HEK293 (cell line): ENCODE measurements around the gene LBX2.

Experiments used
- CTCF ChIA-PET: fragments of 350-600 bp; formaldehyde crosslinking; extraction: SDS; loops from one replicate; lab custom pipeline; 2021; ENCODE audit warnings: antibody characterized with exemption; lab: Yijun Ruan, JAX
- POLR2A ChIA-PET: fragments of 300-600 bp; formaldehyde crosslinking; extraction: SDS; loops from one replicate; lab custom pipeline; 2020; ENCODE audit warnings: antibody characterized with exemption, inconsistent platforms; lab: Yijun Ruan, JAX
- H3K27ac ChIP-seq: fragments of 200-500 bp; sonication (Bioruptor generic); 2 replicates; pipeline ENCODE4 v1.5.1; 2014; ENCODE audit warnings: low read depth, low read length, control low read depth, inconsistent platforms; ENCODE audit errors: extremely low read depth
- H3K36me3 ChIP-seq, 2 experiments: fragments of 200-500 bp in 1 of 2; sonication (Bioruptor generic) in 1 of 2; 1 replicate in 1 of 2; 2 replicates in 1 of 2; pipeline ENCODE4 v1.5.1; 2014 to 2017; ENCODE audit warnings: inconsistent platforms in 2 of 2, low read length in 2 of 2; ENCODE audit not compliant: control insufficient read depth in 2 of 2, insufficient read depth in 1 of 2
- H3K4me1 ChIP-seq: fragments of 200-500 bp; sonication (Bioruptor generic); 2 replicates; pipeline ENCODE4 v1.5.1; 2014; ENCODE audit warnings: mild to moderate bottlenecking, low read length, inconsistent platforms; ENCODE audit not compliant: control insufficient read depth, insufficient read depth
- H3K4me3 ChIP-seq: 2 replicates; pipeline ENCODE4 v1.5.1; 2011; ENCODE audit warnings: low read depth, mild to moderate bottlenecking, control low read depth, low read length, moderate library complexity
- H3K9me3 ChIP-seq: fragments of 200-500 bp; sonication (Bioruptor generic); 2 replicates; pipeline ENCODE4 v1.5.1; 2014; ENCODE audit warnings: low read depth, low read length, inconsistent platforms; ENCODE audit not compliant: control insufficient read depth, insufficient read depth
- BCL11A ChIP-seq: fragments of 450-650 bp; formaldehyde crosslinking; IDR thresholded peaks from 2 replicates; pipeline ENCODE4 v1.5.1; 2016; ENCODE audit warnings: low read depth, missing biosample characterization, missing genetic modification characterization
- IKZF3 ChIP-seq: fragments of 450-650 bp; IDR thresholded peaks from 2 replicates; pipeline ENCODE4 v1.5.0; 2018; ENCODE audit warnings: missing biosample characterization, mild to moderate bottlenecking, missing genetic modification characterization, moderate library complexity
- OVOL3 ChIP-seq: fragments of 450-650 bp; formaldehyde crosslinking; IDR thresholded peaks from 2 replicates; pipeline ENCODE4 v1.5.1; 2016; ENCODE audit warnings: missing biosample characterization, missing genetic modification characterization
- SALL2 ChIP-seq: fragments of 450-650 bp; formaldehyde crosslinking; IDR thresholded peaks from 2 replicates; pipeline ENCODE4 v1.5.0; 2017; ENCODE audit warnings: missing biosample characterization, mild to moderate bottlenecking, missing genetic modification characterization, borderline replicate concordance
- ZNF138 ChIP-seq: fragments of 450-650 bp; formaldehyde crosslinking; IDR thresholded peaks from 2 replicates; pipeline ENCODE4 v1.5.1; 2016; ENCODE audit warnings: missing biosample characterization, missing genetic modification characterization, borderline replicate concordance
- ZNF146 ChIP-seq: fragments of 450-650 bp; formaldehyde crosslinking; IDR thresholded peaks from 2 replicates; pipeline ENCODE4 v1.5.1; 2016; ENCODE audit warnings: missing biosample characterization, missing genetic modification characterization
- ZNF169 ChIP-seq: fragments of 450-650 bp; formaldehyde crosslinking; IDR thresholded peaks from 2 replicates; pipeline ENCODE4 v1.5.1; 2016; ENCODE audit warnings: missing biosample characterization, missing genetic modification characterization
- ZNF223 ChIP-seq: fragments of 450-650 bp; formaldehyde crosslinking; IDR thresholded peaks from 2 replicates; pipeline ENCODE4 v1.5.1; 2016; ENCODE audit warnings: missing biosample characterization, missing genetic modification characterization
- ZNF239 ChIP-seq: fragments of 450-650 bp; formaldehyde crosslinking; IDR thresholded peaks from 2 replicates; pipeline ENCODE4 v1.5.1; 2016; ENCODE audit warnings: missing biosample characterization, missing genetic modification characterization
- ZNF24 ChIP-seq: fragments of 450-650 bp; formaldehyde crosslinking; IDR thresholded peaks from 2 replicates; pipeline ENCODE4 v1.5.1; 2016; ENCODE audit warnings: missing biosample characterization, missing genetic modification characterization
- ZNF248 ChIP-seq: fragments of 450-650 bp; formaldehyde crosslinking; IDR thresholded peaks from 2 replicates; pipeline ENCODE4 v1.5.1; 2017; ENCODE audit warnings: missing biosample characterization, missing genetic modification characterization
- ZNF501 ChIP-seq: fragments of 450-650 bp; formaldehyde crosslinking; IDR thresholded peaks from 2 replicates; pipeline ENCODE4 v1.5.1; 2016; ENCODE audit warnings: missing biosample characterization, missing genetic modification characterization
- ZNF654 ChIP-seq: fragments of 450-650 bp; formaldehyde crosslinking; IDR thresholded peaks from 2 replicates; pipeline ENCODE4 v1.5.1; 2016; ENCODE audit warnings: low read depth, missing biosample characterization, missing genetic modification characterization
- ZNF664 ChIP-seq: fragments of 450-650 bp; formaldehyde crosslinking; IDR thresholded peaks from 2 replicates; pipeline ENCODE4 v1.5.1; 2016; ENCODE audit warnings: missing biosample characterization, missing genetic modification characterization
- ZNF768 ChIP-seq: fragments of 450-650 bp; formaldehyde crosslinking; IDR thresholded peaks from 2 replicates; pipeline ENCODE4 v1.5.1; 2018; ENCODE audit warnings: missing biosample characterization, mild to moderate bottlenecking, missing genetic modification characterization
- ZNF830 ChIP-seq: fragments of 450-650 bp; IDR thresholded peaks from 2 replicates; pipeline ENCODE4 v1.5.0; 2018; ENCODE audit warnings: missing biosample characterization, missing genetic modification characterization, low read depth, mild to moderate bottlenecking, moderate library complexity
- TF ChIP-seq, protein P1 (sequence below): fragments of 450-650 bp; formaldehyde crosslinking; IDR thresholded peaks from 2 replicates; pipeline ENCODE4 v1.5.1; 2016; ENCODE audit warnings: missing biosample characterization, missing genetic modification characterization
- TF ChIP-seq, protein P2 (sequence below): fragments of 450-650 bp; formaldehyde crosslinking; IDR thresholded peaks from 2 replicates; pipeline ENCODE4 v1.5.1; 2016; ENCODE audit warnings: missing biosample characterization, missing genetic modification characterization
- TF ChIP-seq, protein P3 (sequence below): fragments of 450-650 bp; formaldehyde crosslinking; IDR thresholded peaks from 2 replicates; pipeline ENCODE4 v1.5.1; 2016; ENCODE audit warnings: missing biosample characterization, missing genetic modification characterization
- TF ChIP-seq, protein P4 (sequence below): fragments of 450-650 bp; formaldehyde crosslinking; IDR thresholded peaks from 2 replicates; pipeline ENCODE4 v1.5.1; 2016; ENCODE audit warnings: missing biosample characterization, missing genetic modification characterization

The LBX2 gene

DNA sequence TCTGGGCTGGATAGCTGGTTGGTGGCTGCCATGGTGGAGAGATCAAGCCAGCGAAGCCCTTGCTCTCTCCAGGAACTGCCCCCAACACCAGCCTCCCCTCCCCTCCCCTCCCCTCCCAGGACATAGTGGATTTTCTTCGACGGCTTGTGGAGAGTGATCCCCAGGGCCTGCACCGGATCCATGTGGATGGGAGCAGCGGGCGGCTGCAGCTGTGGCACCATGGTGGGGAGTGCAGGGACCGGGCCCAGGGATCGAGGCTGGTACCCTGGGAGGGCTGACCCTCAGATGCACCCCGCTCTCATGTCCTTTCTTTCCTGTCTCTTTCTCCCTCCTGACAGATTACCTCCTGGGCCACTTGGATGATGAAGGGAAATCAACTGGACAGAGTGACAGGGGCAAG lies 9.5 kb downstream of the LBX2 start (continued):
- TF ChIP-seq ZNF138 (tag by site-specific recombination) (no peak), ZNF664 (no peak), ZNF239 (tag by site-specific recombination) (no peak), ZNF501 (no peak), ZNF830 (tag by site-specific recombination) (no peak), BCL11A (no peak), IKZF3 (no peak)
- TF ChIP-seq, protein P1, sequence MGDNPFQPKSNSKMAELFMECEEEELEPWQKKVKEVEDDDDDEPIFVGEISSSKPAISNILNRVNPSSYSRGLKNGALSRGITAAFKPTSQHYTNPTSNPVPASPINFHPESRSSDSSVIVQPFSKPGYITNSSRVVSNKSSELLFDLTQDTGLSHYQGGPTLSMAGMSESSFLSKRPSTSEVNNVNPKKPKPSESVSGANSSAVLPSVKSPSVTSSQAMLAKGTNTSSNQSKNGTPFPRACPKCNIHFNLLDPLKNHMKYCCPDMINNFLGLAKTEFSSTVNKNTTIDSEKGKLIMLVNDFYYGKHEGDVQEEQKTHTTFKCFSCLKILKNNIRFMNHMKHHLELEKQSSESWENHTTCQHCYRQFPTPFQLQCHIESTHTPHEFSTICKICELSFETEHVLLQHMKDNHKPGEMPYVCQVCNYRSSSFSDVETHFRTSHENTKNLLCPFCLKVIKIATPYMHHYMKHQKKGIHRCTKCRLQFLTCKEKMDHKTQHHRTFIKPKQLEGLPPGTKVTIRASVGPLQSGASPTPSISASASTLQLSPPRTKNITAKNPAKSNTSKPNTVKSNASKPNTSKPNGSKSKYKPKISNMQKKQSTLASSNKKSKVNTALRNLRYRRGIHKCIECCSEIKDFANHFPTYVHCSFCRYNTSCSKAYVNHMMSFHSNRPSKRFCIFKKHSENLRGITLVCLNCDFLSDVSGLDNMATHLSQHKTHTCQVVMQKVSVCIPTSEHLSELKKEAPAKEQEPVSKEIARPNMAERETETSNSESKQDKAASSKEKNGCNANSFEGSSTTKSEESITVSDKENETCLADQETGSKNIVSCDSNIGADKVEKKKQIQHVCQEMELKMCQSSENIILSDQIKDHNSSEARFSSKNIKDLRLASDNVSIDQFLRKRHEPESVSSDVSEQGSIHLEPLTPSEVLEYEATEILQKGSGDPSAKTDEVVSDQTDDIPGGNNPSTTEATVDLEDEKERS, result no peak

DNA sequence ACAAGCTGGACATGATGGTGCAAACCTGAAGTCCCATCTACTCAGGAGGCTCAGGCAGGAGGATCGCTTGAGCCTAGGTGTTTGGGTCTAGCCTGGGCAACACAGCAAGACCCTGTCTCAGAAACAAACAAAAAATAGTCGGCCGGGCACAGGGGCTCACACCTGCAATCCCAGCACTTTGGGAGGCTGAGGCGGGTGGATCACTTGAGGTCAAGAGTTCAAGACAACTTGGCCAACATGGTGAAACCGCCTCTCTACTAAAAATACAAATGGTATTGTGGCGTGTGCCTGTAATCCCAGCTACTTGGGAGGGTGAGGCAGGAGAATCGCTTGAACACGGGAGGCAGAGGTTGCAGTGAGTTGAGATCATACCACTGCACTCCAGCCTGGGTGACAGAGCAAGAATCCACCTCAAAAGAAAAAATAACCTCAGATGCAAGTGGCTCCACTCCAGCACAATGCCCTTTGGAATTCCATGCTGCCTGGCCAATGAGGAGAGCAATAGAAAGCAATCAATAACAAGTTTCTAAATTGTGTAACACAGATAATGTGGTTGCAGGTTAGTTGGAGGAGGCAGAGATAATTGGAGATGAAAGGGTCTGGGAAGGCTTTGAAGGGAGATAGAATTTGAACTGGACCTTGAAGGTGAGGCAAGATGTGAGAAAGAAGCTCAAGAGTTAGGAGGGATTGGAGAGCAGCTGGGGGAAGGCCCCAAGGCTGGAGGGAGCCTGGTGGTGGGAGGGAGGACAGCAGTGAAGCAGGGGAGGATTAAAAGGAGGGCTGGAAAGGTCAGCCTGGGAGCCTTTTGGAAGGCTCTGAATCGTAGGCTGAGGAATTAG lies 10.5 kb downstream of the LBX2 start:
- ChIA-PET POLR2A (interaction anchor here (1.5 kb wide), 1 partner anchor 49 kb away, joined by 3 read pairs; no protein-coding TSS in a partner anchor), CTCF (interaction anchor here (1.2 to 1.5 kb wide), 2 partner anchors 15 to 99 kb away, joined by 3 read pairs; no protein-coding TSS in a partner anchor)
- Histone ChIP-seq H3K4me1 (no peaks in the 10 kb centered on the region), H3K27ac (no peak overlapping the region), H3K9me3 (no peaks in the 10 kb centered on the region), H3K4me3 (no peak overlapping the region), H3K36me3 (peaks cover 17 to 69% of the 10 kb centered on the region in 2 experiments; a peak in 2 of 3 replicates)
- TF ChIP-seq ZNF768 (tag by site-specific recombination) (no peak), OVOL3 (no peak), ZNF146 (tag by site-specific recombination) (no peak)
- TF ChIP-seq, protein P2, sequence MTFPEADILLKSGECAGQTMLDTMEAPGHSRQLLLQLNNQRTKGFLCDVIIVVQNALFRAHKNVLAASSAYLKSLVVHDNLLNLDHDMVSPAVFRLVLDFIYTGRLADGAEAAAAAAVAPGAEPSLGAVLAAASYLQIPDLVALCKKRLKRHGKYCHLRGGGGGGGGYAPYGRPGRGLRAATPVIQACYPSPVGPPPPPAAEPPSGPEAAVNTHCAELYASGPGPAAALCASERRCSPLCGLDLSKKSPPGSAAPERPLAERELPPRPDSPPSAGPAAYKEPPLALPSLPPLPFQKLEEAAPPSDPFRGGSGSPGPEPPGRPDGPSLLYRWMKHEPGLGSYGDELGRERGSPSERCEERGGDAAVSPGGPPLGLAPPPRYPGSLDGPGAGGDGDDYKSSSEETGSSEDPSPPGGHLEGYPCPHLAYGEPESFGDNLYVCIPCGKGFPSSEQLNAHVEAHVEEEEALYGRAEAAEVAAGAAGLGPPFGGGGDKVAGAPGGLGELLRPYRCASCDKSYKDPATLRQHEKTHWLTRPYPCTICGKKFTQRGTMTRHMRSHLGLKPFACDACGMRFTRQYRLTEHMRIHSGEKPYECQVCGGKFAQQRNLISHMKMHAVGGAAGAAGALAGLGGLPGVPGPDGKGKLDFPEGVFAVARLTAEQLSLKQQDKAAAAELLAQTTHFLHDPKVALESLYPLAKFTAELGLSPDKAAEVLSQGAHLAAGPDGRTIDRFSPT (tag by site-specific recombination), result no peak

DNA sequence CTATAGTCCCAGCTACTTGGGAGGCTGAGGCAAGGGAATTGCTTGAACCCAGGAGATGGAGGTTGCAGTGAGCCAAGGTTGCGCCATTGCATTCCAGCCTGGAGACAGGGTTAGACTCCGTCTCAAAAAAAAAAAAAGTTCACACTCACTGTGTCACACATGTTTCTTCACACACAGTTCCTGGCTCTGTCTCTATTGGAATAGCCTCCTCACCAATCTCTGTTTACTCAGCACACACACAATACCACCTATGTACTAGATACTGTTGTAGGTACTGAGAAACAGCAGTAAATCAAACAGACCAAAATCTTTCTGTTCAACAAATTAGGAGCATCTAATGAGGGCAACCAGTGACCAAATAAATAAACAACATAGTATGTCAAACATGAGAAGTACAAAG lies 13.3 kb downstream of the LBX2 start:
- POLR2A ChIA-PET, result no interaction called here
- H3K4me3 ChIP-seq, result no peak overlapping the region
- H3K4me1 ChIP-seq, result no peaks in the 10 kb centered on the region
- H3K36me3 ChIP-seq, result peaks cover 17 to 48% of the 10 kb centered on the region in 2 experiments; a peak in 2 of 3 replicates
- CTCF ChIA-PET, result no interaction called here
- no peak overlapping the region for H3K27ac ChIP-seq
- no peaks in the 10 kb centered on the region for H3K9me3 ChIP-seq
- TF ChIP-seq OVOL3, result no peak
- TF ChIP-seq, protein P1, result no peak
- TF ChIP-seq, protein P3, sequence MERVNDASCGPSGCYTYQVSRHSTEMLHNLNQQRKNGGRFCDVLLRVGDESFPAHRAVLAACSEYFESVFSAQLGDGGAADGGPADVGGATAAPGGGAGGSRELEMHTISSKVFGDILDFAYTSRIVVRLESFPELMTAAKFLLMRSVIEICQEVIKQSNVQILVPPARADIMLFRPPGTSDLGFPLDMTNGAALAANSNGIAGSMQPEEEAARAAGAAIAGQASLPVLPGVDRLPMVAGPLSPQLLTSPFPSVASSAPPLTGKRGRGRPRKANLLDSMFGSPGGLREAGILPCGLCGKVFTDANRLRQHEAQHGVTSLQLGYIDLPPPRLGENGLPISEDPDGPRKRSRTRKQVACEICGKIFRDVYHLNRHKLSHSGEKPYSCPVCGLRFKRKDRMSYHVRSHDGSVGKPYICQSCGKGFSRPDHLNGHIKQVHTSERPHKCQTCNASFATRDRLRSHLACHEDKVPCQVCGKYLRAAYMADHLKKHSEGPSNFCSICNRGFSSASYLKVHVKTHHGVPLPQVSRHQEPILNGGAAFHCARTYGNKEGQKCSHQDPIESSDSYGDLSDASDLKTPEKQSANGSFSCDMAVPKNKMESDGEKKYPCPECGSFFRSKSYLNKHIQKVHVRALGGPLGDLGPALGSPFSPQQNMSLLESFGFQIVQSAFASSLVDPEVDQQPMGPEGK, result no peak
- TF ChIP-seq ZNF24 (tag by site-specific recombination), result no peak
- TF ChIP-seq ZNF169 (tag by site-specific recombination), result no peak
- no peak for TF ChIP-seq ZNF248 (tag by site-specific recombination)
- no peak for TF ChIP-seq SALL2
- TF ChIP-seq ZNF654 (tag by site-specific recombination), result no peak
- TF ChIP-seq, protein P4, sequence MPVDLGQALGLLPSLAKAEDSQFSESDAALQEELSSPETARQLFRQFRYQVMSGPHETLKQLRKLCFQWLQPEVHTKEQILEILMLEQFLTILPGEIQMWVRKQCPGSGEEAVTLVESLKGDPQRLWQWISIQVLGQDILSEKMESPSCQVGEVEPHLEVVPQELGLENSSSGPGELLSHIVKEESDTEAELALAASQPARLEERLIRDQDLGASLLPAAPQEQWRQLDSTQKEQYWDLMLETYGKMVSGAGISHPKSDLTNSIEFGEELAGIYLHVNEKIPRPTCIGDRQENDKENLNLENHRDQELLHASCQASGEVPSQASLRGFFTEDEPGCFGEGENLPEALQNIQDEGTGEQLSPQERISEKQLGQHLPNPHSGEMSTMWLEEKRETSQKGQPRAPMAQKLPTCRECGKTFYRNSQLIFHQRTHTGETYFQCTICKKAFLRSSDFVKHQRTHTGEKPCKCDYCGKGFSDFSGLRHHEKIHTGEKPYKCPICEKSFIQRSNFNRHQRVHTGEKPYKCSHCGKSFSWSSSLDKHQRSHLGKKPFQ (tag by site-specific recombination), result no peak
- no peak for TF ChIP-seq ZNF223
- no peak for TF ChIP-seq ZNF768 (tag by site-specific recombination)
